H9 (cell line): ENCODE data around the gene PPP2R2B. TPM values are rescaled to one million over a fixed set of nuclear protein-coding genes. Genes with fewer than 3 reads are reported as not detected.

Experiments used
- DNase-seq: peaks from one replicate; pipeline ENCODE4 v3.0.0-alpha.2; 2017
- H2AFZ ChIP-seq: one replicate; pipeline ENCODE4 v1.6.1; 2013; ENCODE audit warnings: mild to moderate bottlenecking, low read length, control low read depth, moderate library complexity
- H2AK5ac ChIP-seq: 2 replicates; pipeline ENCODE4 v1.6.1; 2013; ENCODE audit warnings: low read length, control low read depth, mixed read lengths; ENCODE audit not compliant: insufficient read length
- H2BK120ac ChIP-seq: one replicate; pipeline ENCODE4 v1.6.1; 2013; ENCODE audit warnings: low read depth, mild to moderate bottlenecking, low read length, control low read depth, inconsistent platforms; ENCODE audit not compliant: poor library complexity, severe bottlenecking
- H2BK12ac ChIP-seq: 2 replicates; pipeline ENCODE4 v1.6.1; 2013; ENCODE audit warnings: low read length, control low read depth, mixed read lengths, low read depth; ENCODE audit not compliant: insufficient read length
- H2BK15ac ChIP-seq: 2 replicates; pipeline ENCODE4 v1.6.1; 2013; ENCODE audit warnings: low read depth, low read length, control low read depth
- H2BK20ac ChIP-seq: one replicate; pipeline ENCODE4 v1.6.1; 2013; ENCODE audit warnings: low read depth, mild to moderate bottlenecking, low read length, control low read depth, inconsistent platforms; ENCODE audit not compliant: poor library complexity, severe bottlenecking
- H2BK5ac ChIP-seq: 2 replicates; pipeline ENCODE4 v1.6.1; 2013; ENCODE audit warnings: low read length, control low read depth, mixed read lengths; ENCODE audit not compliant: insufficient read length
- H3K14ac ChIP-seq: 2 replicates; pipeline ENCODE4 v1.6.1; 2013; ENCODE audit warnings: low read length, control low read depth; ENCODE audit not compliant: insufficient read depth
- H3K18ac ChIP-seq: 2 replicates; pipeline ENCODE4 v1.6.1; 2013; ENCODE audit warnings: low read depth, mild to moderate bottlenecking, mixed read lengths, low read length, control low read depth; ENCODE audit not compliant: insufficient read length
- H3K23ac ChIP-seq: 2 replicates; pipeline ENCODE4 v1.6.1; 2013; ENCODE audit warnings: low read length, control low read depth, mixed read lengths, low read depth; ENCODE audit not compliant: insufficient read length
- H3K23me2 ChIP-seq: 2 replicates; pipeline ENCODE4 v1.6.1; 2013; ENCODE audit warnings: low read depth, mild to moderate bottlenecking, mixed read lengths, low read length, control low read depth; ENCODE audit not compliant: insufficient read length, poor library complexity, severe bottlenecking
- H3K27ac ChIP-seq: 2 replicates; pipeline ENCODE4 v1.5.1; 2013; ENCODE audit warnings: low read length, control low read depth, mixed read lengths, low read depth; ENCODE audit not compliant: insufficient read length
- H3K27me3 ChIP-seq: 2 replicates; pipeline ENCODE4 v1.6.1; 2013; ENCODE audit warnings: low read length, control low read depth, inconsistent platforms; ENCODE audit not compliant: insufficient read depth
- H3K4ac ChIP-seq: 2 replicates; pipeline ENCODE4 v1.6.1; 2013; ENCODE audit warnings: low read depth, mild to moderate bottlenecking, control low read depth, inconsistent platforms, low read length, moderate library complexity
- H3K4me1 ChIP-seq: 2 replicates; pipeline ENCODE4 v1.6.1; 2013; ENCODE audit warnings: low read length, control low read depth, inconsistent platforms; ENCODE audit not compliant: insufficient read depth
- H3K4me2 ChIP-seq: 2 replicates; pipeline ENCODE4 v1.6.1; 2013; ENCODE audit warnings: low read length, control low read depth, mixed read lengths; ENCODE audit not compliant: insufficient read length, insufficient read depth
- H3K56ac ChIP-seq: 2 replicates; pipeline ENCODE4 v1.6.1; 2013; ENCODE audit warnings: low read depth, mild to moderate bottlenecking, mixed read lengths, low read length, control low read depth; ENCODE audit not compliant: insufficient read length
- H3K79me1 ChIP-seq: 2 replicates; pipeline ENCODE4 v1.6.1; 2013; ENCODE audit warnings: low read depth, mild to moderate bottlenecking, moderate library complexity, low read length, control low read depth, inconsistent platforms; ENCODE audit not compliant: insufficient read depth, poor library complexity, severe bottlenecking
- H3K79me2 ChIP-seq: 2 replicates; pipeline ENCODE4 v1.6.1; 2013; ENCODE audit warnings: low read length, control low read depth, inconsistent platforms; ENCODE audit not compliant: insufficient read depth
- H3K9ac ChIP-seq: 2 replicates; pipeline ENCODE4 v1.6.1; 2013; ENCODE audit warnings: low read length, control low read depth, mixed read lengths; ENCODE audit not compliant: insufficient read length; ENCODE audit errors: extremely low read depth
- H3K9me3 ChIP-seq: one replicate; pipeline ENCODE4 v1.6.1; 2013; ENCODE audit warnings: low read depth, low read length, inconsistent platforms; ENCODE audit not compliant: control insufficient read depth
- H3T11ph ChIP-seq: one replicate; pipeline ENCODE4 v1.6.1; 2013; ENCODE audit warnings: mild to moderate bottlenecking, low read length, control low read depth, inconsistent platforms
- H4K20me1 ChIP-seq: one replicate; pipeline ENCODE4 v1.6.1; 2013; ENCODE audit not compliant: control insufficient read depth, insufficient read length, insufficient read depth
- H4K5ac ChIP-seq: 2 replicates; pipeline ENCODE4 v1.6.1; 2013; ENCODE audit warnings: low read depth, mild to moderate bottlenecking, mixed read lengths, low read length, control low read depth; ENCODE audit not compliant: insufficient read length
- H4K8ac ChIP-seq: replicated peaks from 2 replicates; pipeline ENCODE4 v1.6.1; 2013; ENCODE audit warnings: low read length, control low read depth, mixed read lengths, low read depth; ENCODE audit not compliant: insufficient read length
- H4K91ac ChIP-seq: 2 replicates; pipeline ENCODE4 v1.6.1; 2013; ENCODE audit warnings: low read depth, mild to moderate bottlenecking, moderate library complexity, mixed read lengths, low read length, control low read depth; ENCODE audit not compliant: insufficient read length
- H3K27ac Mint-ChIP-seq, 3 experiments: 2 replicates in 2 of 3; 3 replicates in 1 of 3; pipeline ENCODE4 v1.8.0; 2020 to 2021; ENCODE audit warnings: mixed read lengths in 3 of 3, mild to moderate bottlenecking in 1 of 3, moderate library complexity in 1 of 3
- H3K27me3 Mint-ChIP-seq: 2 replicates; pipeline ENCODE4 v1.8.0; 2021; ENCODE audit warnings: low read depth, mild to moderate bottlenecking, moderate library complexity, mixed read lengths
- H3K36me3 Mint-ChIP-seq, 3 experiments: 2 replicates in 2 of 3; 3 replicates in 1 of 3; pipeline ENCODE4 v1.8.0; 2020 to 2021; ENCODE audit warnings: low read depth in 3 of 3, mixed read lengths in 3 of 3; ENCODE audit not compliant: insufficient read depth in 1 of 3
- H3K4me1 Mint-ChIP-seq, 2 experiments: 2 replicates each; pipeline ENCODE4 v1.8.0; 2020; ENCODE audit warnings: mixed read lengths in 2 of 2
- H3K4me3 Mint-ChIP-seq, 2 experiments: 2 replicates in 1 of 2; 3 replicates in 1 of 2; pipeline ENCODE4 v1.8.0; 2020 to 2021; ENCODE audit warnings: mild to moderate bottlenecking in 2 of 2, mixed read lengths in 2 of 2, moderate library complexity in 1 of 2
- H3K9me3 Mint-ChIP-seq, 2 experiments: 2 replicates in 1 of 2; 3 replicates in 1 of 2; pipeline ENCODE4 v1.8.0; 2020; ENCODE audit warnings: mild to moderate bottlenecking in 2 of 2, mixed read lengths in 2 of 2, moderate library complexity in 1 of 2
- CTCF ChIP-seq: fragments of 200-600 bp; sonication (generic); conservative IDR thresholded peaks from 3 replicates; pipeline ENCODE4 v1.8.0; 2021; ENCODE audit warnings: antibody characterized with exemption, mild to moderate bottlenecking
- WGBS: extraction: QIAGEN DNeasy Blood & Tissue Kit; methylation state at CpG from one replicate; pipeline ENCODE4 v1.1.7; 2013; ENCODE audit warnings: missing lambda C conversion rate, low lambda C conversion rate, mixed read lengths; ENCODE audit not compliant: insufficient read length; ENCODE audit errors: extremely low coverage; 5-methylcytosine and 5-hydroxymethylcytosine counted together
- total RNA-seq: library from RNA; stranded (reverse); gene quantifications from 2 replicates; pipeline ENCODE4 v1.2.1, GENCODE V29; 2021

Gene PPP2R2B
- total RNA-seq, 1 experiment from 2014 or later: 14.3 TPM

- Histone ChIP-seq H4K91ac (no peak overlapping the region), H2BK15ac (no peak overlapping the region), H3K56ac (no peak overlapping the region), H4K5ac (no peak overlapping the region), H3K23me2 (no peaks in the 10 kb centered on the region), H3K79me1 (no peaks in the 10 kb centered on the region), H3K27me3 (no peaks in the 10 kb centered on the region), H2BK120ac (no peak overlapping the region), H3K14ac (no peak overlapping the region), H2AFZ (no peak overlapping the region), H4K20me1 (no peaks in the 10 kb centered on the region), H2BK12ac (no peak overlapping the region), H3K9ac (no peak overlapping the region), H3K79me2 (no peaks in the 10 kb centered on the region), H3K4me2 (no peak overlapping the region), H3T11ph (no peak overlapping the region), H2AK5ac (no peak overlapping the region), H3K9me3 (no peaks in the 10 kb centered on the region), H3K27ac (no peak overlapping the region), H3K4ac (no peak overlapping the region), H3K4me1 (no peaks in the 10 kb centered on the region), H3K23ac (no peak overlapping the region), H3K18ac (no peak overlapping the region), H4K8ac (no peak overlapping the region), H2BK20ac (no peak overlapping the region), H2BK5ac (no peak overlapping the region)
- Mint-ChIP-seq H3K4me3 (no peak overlapping the region), H3K27ac (no peak overlapping the region), H3K4me1 (peaks cover 17 to 24% of the 10 kb centered on the region in 2 experiments), H3K9me3 (peaks cover 0 to 3% of the 10 kb centered on the region in 2 experiments; a peak in 2 of 5 replicates), H3K36me3 (peaks cover 0 to 5% (median 4%) of the 10 kb centered on the region in 3 experiments; a peak in 1 of 7 replicates), H3K27me3 (no peaks in the 10 kb centered on the region)
- no CpG with 5 or more reads among the region's 1 CpG for WGBS
- no peak for DNase-seq
- TF ChIP-seq CTCF: no peak
Observed at GRCh38 chr5:146758076-146758475, 120.5 kb downstream of the PPP2R2B start.
